GM13976 (cell line): ENCODE results near the gene FBXO34.

Experiments
- DNase-seq: peaks from one replicate; pipeline ENCODE4 v3.0.0; 2012; ENCODE audit warnings: low spot score
- in situ Hi-C: fragments of 300-500 bp; cut with MboI; formaldehyde crosslinking; loops from one replicate; pipeline ENCODE4 v1.12.0; 2022; ENCODE audit warnings: low sequenced_read_pairs, mixed read lengths, inconsistent platforms; ENCODE audit not compliant: unreplicated experiment
- TF ChIP-seq, protein P1 (sequence below): IDR thresholded peaks from 2 replicates; pipeline ENCODE4 v1.5.1; 2012; ENCODE audit warnings: borderline replicate concordance, mild to moderate bottlenecking; ENCODE audit not compliant: insufficient read depth; ENCODE audit errors: extremely low read depth, missing control alignments, control extremely low read depth

Gene FBXO34

DNA sequence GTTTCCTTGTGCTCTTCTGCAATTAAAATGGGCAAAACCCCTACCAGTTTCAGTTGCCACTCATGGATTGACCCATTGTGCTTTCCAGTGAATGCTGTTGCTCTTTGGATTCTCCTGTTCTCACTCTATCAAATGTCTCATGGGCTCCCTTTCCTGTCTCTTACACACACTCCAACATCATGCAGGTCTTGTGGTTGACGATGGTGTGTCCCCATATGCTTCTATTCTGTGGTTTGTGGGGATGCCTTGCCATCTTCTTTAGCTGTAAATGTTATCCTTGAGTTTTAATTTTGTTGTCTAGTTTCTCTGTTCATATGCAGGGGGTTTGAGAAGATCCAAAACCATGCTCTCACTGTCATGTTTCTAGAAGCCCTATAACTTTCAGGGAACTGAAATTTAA lies 31.9 kb upstream of the FBXO34 start:
- no peak for DNase-seq
- TF ChIP-seq, protein P1, sequence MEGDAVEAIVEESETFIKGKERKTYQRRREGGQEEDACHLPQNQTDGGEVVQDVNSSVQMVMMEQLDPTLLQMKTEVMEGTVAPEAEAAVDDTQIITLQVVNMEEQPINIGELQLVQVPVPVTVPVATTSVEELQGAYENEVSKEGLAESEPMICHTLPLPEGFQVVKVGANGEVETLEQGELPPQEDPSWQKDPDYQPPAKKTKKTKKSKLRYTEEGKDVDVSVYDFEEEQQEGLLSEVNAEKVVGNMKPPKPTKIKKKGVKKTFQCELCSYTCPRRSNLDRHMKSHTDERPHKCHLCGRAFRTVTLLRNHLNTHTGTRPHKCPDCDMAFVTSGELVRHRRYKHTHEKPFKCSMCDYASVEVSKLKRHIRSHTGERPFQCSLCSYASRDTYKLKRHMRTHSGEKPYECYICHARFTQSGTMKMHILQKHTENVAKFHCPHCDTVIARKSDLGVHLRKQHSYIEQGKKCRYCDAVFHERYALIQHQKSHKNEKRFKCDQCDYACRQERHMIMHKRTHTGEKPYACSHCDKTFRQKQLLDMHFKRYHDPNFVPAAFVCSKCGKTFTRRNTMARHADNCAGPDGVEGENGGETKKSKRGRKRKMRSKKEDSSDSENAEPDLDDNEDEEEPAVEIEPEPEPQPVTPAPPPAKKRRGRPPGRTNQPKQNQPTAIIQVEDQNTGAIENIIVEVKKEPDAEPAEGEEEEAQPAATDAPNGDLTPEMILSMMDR, result no peak
- in situ Hi-C loops, result no loop called here

DNA sequence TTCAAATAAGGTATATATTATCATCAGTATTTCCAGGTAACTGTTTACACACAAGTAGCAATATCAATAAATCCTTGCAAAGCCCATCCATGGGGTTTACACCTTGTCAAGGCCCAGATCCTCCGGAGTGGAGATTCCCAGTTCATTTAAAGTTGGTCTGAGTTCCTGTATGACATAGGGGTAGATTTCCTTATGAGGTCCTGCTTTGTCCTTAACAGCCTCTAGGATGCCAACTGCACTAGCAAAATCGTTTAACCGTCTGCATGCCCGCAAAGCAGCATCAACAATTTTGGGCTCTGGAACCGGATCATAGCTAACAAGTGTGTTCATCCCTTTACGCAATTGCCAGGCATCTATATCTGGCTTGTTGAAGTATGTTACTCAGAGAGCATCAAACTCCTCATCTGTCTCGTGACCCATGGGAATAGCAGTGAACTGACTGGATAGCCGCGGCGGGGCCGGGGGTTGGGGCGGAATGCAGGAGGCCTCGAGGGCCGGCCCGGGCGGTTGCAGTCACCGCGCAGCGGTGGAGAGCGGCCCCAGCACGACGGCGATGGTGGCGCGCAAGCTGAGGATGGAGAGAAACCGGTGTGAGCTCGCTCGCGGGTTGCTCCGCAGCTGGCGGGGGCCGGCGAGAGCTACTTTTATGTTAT lies 30.6 kb upstream of the FBXO34 start:
- no peak for DNase-seq
- in situ Hi-C loops, result no loop called here
- TF ChIP-seq, protein P1, result no peak

DNA sequence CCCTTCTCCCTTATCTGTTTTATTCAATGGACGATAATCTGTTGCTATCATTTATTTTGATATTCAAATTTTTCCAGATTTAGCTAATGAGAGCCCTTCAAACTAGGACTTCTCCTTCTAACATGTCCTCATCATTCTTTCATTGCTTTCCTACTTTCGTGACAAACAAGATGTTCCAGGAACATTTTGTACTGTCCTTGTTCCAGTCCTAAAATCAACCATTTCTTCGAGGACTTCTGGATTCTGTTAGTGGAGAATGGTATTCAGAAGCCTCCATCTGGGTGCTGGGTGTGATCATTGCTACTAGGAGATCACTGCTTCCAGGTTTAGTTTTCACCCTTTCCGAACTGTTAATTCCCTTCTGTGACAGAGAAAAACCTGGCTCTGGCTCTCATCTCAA lies 29.5 kb upstream of the FBXO34 start:
- in situ Hi-C loops, result no loop called here
- TF ChIP-seq, protein P1, result no peak
- DNase-seq, result no peak

DNA sequence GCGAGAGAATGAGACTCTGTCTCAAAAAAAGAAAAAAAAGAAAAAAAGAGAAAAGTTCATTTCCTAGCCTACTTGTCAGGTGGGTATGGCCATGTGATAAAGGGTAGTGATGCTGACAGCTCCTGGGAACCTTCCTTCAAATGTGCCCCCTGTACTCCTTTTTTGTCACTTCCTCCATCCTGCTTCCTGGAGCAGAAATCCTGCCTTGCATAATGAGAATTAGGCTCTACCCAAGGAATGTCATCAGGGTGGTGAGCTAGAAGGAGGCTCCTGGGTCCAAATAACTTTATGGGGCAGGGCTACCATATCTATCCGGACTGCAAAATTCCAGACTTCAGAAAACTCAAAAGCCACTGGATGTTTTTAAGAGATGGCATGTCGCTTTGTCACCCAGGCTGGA lies 27.8 kb upstream of the FBXO34 start:
- in situ Hi-C loops, result no loop called here
- DNase-seq, result no peak
- TF ChIP-seq, protein P1, result no peak

DNA sequence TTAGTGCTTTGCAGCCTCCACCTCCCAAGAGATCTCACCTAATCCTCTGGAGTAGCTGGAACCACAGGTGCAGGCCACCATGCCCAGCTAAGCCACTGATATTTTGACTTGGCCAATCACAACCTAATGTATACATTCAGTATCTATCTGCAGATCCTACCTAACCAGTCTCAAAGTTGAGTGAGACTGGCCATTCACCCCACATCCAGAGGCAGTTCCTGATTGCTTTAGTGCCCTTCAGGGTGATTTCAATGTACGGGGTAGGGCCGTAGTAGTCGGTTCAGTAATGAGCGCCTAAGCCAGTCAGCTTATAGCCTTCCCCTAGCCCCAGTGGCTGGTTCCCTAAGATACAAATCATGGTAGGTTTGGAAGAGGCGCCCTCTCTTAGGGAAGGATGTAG lies 27.4 kb upstream of the FBXO34 start:
- in situ Hi-C loops, result no loop called here
- no peak for DNase-seq
- TF ChIP-seq, protein P1, result no peak

DNA sequence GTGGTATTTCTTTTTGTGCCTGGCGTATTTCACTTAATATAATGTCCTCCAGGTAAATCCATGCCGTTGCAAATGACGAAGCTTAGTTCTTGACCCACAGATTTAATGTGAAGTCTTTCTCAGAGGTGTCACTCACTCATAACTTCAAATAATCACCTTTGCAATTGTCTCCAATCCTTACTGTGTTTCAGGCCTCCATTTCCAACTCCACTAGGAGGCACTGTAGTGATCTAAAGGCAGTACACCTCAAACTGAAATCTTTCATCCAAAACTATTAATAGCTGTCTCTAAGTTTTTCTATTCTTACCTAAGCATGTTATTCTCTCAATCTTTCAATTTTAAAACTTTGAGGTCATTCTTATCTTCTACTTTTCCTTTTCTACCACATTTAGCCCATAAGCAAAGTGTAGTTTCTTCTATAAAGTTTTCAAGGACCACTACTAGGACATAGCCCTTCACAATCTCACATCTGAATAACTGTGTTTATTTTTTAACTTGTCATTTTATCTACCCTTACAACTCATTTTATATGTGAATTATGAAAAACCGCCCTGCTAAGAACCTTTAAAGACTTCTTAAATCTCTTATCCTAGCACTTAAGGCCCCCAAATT lies 25.5 kb upstream of the FBXO34 start:
- peak; percentile 41 for DNase-seq
- TF ChIP-seq, protein P1, result peak; percentile 51
- in situ Hi-C loops, result no loop called here

DNA sequence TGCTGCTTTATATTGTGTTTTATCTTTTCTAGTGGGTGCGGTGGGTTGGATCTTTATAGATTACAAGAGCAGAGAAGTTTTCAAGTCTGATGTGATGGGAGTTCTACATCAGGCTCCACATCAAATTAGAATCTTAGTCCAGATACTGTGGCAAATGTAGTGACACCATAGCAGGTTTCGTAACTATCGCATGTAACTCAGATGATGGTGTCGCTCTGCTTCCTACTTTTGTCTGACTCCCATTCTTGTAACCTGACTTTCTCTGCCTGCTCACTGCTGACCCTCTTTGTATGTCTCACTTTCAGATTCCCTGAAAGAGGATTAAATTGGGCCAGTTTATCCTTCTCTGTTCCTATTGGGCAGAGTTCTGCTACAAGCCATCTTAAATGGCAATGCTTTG lies 22.8 kb upstream of the FBXO34 start:
- DNase-seq, result no peak
- in situ Hi-C loops, result no loop called here
- TF ChIP-seq, protein P1, result no peak
